Right ventricle myocardium superior (tissue), 1 donor: ENCODE measurements around the gene LRRC74A. TPM values are rescaled to one million over a fixed set of nuclear protein-coding genes. Genes with fewer than 3 reads are reported as not detected.

ENCODE experiments used
- ATAC-seq: fragments of 200-7000 bp; cut with Tn5 transposase; one replicate; pipeline ENCODE4 v1.9.1; 2020; ENCODE audit warnings: mild to moderate bottlenecking; ENCODE audit not compliant: poor library complexity
- DNase-seq: peaks from one replicate; pipeline ENCODE4 v3.0.0-alpha.2; 2020
- intact Hi-C: fragments of 100-400 bp; cut with DNase I; formaldehyde crosslinking; loops from one replicate; pipeline ENCODE4 v1.11.2; 2022
- total RNA-seq: library from RNA; stranded (reverse); fragmentation: NEBNext Ultra II Directional; extraction: Animal tissue kit (Norgen Biotek cat#: 25700); gene quantifications from one replicate; pipeline ENCODE4 v1.2.1, GENCODE V29; 2021
- donor health status: DM: no; HTN: yes; CAD: no; lungs with severe emphysema.

Gene LRRC74A
- total RNA-seq, 1 donor from 2014 or later = not detected

DNA sequence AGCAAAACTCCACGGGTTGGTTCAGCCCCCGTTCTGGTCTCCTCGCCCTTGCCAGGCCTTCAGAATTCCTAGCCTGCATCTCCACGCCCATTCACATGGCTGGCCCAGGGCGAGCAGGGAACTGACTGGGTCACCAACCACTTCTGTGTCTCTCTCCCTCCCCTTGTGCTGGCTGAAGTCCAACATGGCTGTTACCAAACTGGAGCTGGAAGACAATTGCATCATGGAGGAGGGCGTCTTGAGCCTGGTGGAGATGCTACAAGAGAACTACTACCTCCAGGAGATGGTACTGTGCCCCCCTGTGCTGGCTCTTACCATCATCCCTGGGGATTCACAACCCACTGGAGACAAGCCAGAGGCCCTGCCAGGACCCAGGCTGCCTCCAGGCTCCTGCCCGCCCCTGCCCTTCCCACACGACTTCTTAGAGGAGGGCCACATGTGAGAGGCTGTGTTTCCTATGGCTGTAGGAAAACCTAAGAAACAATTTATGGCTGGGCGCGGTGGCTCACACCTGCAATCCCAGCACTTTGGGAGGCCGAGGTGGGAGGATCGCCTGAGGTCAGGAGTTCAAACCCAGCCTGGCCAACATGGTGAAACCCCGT, 9.9 kb downstream of the LRRC74A start:
- intact Hi-C loops = no loop called here
- DNase-seq (peak; percentile 53), ATAC-seq (no peak)

DNA sequence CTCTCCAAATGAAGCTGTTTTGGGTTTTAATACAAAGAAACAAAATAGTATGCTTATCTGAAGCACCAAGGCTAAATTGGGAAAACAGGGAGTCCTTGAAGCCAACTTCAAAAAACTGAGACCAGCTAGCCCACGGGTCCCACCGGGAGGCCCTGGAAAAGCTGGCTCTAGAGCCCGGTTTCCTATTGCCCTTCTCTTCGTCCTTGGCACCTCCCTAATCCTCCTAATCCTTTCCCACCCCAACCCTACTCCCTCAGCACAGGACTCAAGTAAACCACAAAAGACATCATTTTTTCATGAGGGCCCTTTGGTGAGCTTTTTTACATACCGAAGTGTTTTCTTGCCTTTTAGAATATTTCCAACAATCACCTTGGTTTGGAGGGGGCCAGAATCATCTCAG, 11.3 kb downstream of the LRRC74A start:
- ATAC-seq (no peak), DNase-seq (no peak)
- intact Hi-C loops = no loop called here

DNA sequence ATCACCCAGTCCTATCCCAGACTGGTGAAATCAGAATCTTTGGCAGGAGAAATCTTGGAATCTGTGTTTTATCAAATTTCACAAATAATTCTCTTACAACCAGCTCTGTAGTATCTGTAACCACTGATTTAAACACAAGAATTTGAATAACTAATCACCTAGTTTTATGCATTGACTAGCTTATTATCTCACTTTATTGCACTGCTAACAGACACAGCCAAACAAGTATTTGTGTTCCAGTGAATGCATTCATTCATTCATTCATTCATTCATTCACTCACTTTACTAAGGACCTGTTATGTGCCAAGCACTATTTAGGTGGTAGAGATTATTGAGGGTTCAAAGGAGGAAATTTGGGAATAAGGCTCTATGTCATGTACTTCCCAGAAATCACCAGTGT, 16.2 kb downstream of the LRRC74A start:
- intact Hi-C loops = no loop called here
- no peak for DNase-seq
- no peak for ATAC-seq

DNA sequence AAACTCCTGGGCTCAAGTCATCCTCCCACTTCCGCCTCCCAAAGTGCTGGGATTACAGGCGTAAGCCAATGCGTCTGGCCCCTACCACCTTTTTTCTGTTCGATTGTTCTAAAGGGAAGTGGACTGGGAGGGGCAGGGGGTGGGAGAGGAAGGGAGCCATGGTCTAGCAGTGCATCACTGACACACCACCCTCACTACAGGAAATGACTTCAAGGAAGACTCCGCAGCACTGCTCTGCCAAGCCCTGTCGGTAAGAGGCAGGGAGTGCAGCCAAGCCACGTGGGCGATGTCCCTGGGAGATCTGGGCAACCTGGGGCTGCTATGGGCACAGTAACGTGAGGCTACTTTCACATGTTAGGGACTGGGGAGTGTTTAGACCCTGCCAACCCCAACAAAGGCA, 18.0 kb downstream of the LRRC74A start:
- DNase-seq = peak; percentile 85
- ATAC-seq = peak; percentile 87
- intact Hi-C loops = no loop called here

DNA sequence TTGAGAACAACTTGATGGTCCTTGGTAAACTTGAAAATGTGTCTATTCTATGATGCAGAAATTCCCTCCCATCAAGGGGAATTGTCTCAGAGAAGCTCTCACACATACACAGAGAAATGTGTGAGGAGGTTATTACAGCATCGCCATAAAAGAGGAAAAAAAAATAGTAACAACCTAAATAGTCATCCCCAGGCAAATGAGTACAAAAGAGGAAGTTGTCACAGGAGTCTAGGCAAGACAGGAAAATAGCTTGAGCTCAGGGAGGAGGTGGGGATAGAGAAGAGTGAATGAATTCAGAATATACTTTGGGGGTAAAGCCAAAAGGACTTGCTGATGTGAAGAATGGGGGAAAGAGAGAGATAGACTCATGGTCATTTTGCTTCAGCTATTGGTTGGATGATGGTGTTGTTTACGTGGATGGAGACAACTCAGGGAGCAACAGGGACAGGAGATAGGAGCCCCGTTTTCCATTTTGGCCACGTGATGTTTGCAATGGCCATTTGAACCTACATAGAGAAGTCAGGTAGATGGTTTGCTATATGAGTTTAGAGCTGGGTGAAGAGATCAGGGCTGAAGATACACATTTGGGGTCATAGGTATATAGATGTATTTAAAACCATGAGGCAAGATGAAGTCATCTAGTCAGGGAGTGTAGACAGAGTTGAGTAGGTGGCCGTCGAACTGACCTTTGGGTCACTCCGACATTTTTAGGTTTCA, 20.3 kb downstream of the LRRC74A start:
- no peak for ATAC-seq
- DNase-seq = no peak
- intact Hi-C loops = no loop called here

DNA sequence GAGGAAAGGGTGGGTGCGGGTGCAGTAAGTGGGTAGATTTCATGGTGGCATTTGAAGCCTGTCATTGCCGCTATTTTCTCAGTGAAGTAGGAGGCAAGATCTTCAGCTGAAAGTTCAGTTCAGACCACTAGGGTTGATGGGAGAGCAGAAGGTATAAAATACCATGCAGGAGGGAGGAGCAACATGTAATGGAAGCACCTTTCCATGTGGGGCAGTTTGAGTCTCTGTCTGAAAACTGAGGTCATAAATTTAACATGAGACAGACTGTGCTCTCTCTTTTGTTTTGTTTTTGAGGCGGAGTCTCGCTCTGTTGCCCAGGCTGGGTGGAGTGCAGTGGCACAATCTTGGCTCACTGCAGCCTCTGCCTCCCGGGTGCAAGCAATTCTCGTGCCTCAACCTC, 22.7 kb downstream of the LRRC74A start:
- intact Hi-C loops = no loop called here
- DNase-seq (no peak), ATAC-seq (no peak)

DNA sequence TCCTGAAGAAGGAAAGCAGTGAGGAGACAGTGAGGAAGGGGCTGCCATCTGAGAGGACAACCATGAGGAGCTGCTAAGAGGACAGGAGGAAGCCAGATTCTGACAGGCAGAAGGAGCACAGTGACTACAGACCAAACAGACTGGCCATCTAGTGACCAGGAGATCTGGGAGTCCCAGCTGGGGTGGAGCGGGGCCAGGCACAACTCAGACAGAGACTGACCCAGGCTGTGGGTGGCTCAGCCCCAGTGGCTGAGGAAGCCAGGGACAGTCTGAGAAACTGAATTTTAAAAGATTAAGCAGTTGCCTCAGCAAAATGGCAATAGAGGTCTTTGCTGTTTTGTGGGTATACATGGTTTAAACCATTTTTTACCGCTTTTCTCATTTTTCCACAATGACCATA, 28.9 kb downstream of the LRRC74A start:
- no peak for DNase-seq
- intact Hi-C loops = no loop called here
- no peak for ATAC-seq

DNA sequence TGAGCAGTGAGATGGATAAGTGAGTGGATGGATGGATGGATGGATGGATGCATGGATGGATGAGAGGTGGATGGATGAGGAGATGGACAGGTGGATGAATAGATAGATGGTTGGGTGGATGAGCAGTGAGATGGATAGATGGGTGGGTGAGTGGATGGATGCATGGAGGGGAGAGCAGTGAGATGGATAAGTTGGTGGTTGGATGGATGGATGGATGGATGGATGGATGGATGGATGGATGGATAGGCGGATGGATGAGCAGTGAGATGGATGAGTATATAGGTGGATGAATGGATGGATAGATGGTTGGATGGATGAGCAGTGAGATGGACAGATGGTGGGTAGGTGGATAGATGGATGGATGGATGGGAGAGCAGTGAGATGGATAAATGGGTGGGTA, 30.6 kb downstream of the LRRC74A start:
- ATAC-seq (no peak), DNase-seq (no peak)
- intact Hi-C loops = no loop called here

DNA sequence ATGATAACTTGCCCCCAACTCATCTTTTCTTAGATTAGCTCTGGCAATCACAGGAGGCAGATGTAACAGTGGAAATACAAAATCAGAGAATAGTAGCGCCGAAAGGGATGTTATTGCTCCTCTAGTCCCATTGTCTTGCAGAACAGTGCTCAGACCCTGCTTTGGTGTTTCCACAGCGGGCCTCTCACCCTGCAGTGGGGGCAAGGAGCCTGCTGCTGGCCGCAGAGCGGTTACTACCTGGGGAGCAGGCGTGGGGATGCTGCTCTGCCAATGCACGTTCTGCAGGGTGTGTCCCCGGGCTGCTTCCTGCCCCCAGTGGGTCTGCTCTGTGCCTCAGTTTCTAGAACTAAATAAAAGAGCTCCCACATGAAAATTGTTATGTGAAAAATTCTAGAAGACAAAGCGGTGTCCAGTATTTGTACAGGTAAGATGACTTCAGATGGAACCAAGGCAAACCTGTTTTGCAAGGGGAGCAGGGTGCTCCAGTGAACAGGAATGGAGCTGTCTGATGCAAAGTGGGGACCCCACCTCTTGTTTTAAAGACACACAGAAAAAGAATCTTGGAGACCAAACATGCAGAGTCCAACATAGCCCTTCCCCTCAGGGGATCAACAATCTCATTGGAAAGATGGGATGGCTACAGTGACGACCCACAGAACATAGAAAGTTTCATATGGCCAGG, 35.5 kb downstream of the LRRC74A start:
- no peak for DNase-seq
- intact Hi-C loops = no loop called here
- ATAC-seq = no peak

DNA sequence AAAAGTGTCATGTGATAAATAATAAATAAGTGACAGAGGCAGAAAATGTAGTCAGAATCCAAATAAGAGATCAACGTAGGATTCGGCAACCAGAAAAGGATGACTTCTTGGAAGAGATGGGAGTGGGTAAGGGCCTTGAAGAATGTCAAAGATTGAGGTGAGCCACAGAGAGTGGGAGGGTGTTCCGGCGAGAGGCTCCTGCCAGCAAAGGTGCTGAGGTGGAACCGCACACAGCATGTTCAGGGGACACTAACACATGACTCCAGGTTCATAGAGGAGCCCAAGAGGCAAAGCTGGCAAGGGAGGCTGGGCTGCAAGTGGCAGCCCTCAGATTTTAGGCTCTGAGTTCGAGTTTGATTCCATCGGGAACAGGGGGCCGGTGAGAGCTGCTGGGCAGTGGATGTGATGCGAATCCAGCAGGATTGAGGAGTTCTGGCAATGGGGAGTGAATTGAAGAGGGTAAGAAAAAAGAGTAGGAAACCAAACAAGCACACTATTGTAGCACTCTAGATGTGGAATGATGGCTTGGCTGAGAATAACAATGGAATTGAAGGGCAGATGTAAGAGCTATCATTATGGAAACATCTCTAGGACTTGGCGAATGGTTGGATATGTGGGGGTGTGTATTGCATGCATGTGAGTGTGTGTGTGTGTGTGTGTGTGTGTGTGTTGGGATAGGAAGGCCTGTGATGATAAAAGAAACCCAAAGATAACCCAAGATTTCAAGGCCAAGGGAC, 36.5 kb downstream of the LRRC74A start:
- DNase-seq (no peak), ATAC-seq (no peak)
- intact Hi-C loops = no loop called here

DNA sequence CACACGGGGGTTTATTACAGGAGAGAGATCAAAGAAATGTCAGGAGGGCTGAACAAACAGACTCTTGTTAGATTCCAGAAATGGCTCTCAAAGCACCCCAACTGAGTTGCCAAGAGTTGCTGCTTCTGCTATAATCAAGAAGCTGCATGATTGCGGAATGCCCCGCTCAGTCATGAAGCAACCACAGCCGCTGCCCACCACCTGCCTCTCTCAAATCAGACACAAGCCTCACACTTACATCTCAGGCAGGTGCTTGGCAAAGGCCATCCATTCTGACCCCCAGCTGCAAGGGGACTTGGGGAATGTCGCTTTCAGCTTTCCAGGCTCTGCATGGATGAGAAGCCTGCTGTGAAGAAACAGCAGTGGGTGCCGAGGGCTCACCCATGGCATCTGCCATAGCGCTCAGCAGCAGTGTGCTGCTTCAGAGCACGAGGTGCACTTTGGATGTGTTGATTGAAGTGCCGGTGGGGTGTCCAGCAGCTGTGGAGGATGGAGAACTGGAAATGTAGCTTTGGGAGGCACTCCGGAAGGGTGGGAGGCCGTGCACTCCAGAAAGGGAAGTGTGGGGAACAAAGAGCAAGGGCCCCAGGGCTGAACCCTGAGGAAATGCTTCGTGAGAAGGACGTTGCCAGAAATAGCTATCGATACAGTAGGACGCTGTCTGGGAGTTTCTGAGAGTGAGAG, 37.7 kb downstream of the LRRC74A start:
- ATAC-seq = peak; percentile 89
- intact Hi-C loops = no loop called here
- peak; percentile 78 for DNase-seq

DNA sequence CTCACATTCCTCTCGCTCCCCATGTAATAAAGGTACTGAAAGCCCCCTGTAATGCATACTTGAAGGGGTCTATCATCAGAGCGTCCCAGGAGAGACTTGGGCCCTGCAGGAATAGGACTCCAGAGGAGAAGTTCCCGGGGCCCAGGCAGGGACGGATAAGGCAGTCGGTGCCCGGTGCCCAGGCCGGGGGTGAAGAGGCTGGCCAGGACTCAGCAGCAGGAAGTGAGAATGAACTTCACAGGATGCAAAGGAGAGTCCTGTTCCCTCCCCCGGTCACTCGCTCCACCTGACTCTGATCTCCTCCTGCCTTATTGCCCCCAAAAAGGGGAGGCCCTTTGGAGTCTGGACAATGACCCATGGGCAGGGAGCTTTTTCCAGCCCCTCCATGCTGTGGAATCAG, 40.2 kb downstream of the LRRC74A start:
- no peak for ATAC-seq
- intact Hi-C loops = no loop called here
- DNase-seq = no peak

DNA sequence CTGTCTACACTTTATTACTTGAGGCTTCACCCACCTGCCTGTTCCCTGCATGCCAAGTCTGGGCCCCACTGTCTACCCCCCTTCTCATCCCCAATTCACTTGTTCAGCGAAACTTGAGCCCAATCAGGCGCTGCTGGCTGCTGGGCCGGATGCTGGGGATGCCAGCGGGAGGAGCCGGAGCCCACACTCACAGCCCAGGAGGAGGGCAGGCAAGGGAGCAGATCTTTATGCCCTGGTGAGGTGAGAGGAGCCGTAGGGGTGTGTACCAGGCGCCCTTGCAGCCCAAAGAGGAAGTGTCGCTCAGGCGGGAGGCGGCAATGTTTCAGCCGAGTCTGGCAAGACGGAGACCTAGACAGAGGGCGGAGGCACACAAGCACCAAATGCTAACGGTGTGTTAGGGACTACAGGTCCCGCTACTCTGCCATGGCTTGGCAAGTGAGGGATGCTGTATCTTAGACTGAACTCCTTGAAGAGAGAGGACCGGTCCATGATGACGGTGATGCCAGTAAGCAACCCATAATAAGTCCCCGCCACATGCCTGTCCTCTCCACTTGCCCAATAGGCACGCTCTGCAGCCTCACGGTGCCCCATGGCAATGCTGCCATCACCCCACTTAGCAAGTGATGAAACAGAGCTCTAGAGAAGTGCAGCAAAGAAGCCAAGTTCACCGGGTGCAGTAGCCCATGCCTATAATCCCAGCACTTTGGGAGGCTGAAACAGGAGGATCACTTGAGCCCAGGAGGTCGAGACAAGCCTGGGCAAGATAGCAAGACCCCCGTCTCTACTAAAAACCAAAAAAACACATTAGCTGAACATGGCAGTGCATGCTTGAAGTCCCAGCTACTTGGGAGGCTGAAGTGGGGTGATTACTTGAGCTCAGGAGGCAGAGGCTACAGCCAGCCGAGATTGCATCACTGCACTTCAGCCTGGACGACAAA, 41.6 kb downstream of the LRRC74A start:
- intact Hi-C loops = no loop called here
- peak; percentile 30 for ATAC-seq
- DNase-seq = peak; percentile 71

DNA sequence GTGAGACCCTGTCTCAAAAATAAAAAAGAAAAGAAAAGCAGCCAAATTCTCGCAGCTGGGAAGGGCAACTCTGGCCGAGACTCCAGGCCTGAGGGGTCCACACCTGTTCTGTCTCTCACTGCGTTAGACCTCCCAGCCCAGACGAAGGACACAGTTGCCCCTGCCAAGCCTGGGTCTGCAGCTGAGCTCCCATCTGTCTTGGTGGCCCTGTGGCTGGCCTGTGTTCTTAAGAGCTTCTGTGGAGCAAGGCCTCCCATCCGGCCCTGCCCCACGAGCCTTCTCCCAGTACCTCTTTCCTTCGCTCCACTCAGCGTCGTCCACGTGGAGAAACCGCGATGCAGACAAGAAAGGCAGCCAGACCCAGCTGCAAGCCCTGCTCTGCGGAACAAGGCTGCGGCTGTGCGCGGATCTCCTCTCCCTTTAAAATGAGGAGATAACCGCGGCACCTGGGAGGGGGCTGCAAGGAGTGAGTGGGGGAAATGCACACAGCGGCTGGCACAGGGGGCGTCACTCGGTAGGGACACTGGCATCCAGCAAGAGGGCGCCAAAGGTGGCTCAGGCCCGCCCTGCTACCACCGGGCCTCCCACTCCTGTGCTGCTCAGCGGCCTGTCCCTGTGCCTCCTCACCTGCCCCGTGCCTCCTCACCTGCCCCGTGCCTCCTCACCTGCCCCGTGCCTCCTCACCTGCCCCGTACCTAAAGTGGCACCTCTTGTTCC, 42.4 kb downstream of the LRRC74A start:
- no peak for DNase-seq
- ATAC-seq = no peak
- intact Hi-C loops = no loop called here

DNA sequence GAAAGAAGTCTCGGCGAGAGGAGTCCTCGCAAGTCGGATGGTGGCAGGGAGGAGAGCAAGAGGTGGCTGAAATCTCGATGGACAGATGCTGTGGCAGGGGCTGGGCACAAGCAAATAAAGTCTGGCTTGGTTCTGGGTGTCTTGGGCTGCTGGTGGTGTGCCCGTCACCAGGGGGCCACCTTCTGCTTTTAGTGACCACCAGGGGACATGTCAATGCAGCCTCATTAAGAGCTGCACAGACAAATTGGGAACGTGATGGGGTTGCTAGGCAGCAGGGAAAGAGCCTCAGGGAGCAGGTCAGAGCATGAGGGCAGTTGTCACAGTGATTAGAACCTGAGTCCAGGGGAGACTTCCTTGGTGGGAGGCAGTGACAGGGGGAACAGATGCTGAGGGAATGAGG, 44.0 kb downstream of the LRRC74A start:
- DNase-seq = no peak
- intact Hi-C loops = loop anchor here (10.0 kb wide), 1 partner anchor 445 kb away; no protein-coding TSS in a partner anchor

DNA sequence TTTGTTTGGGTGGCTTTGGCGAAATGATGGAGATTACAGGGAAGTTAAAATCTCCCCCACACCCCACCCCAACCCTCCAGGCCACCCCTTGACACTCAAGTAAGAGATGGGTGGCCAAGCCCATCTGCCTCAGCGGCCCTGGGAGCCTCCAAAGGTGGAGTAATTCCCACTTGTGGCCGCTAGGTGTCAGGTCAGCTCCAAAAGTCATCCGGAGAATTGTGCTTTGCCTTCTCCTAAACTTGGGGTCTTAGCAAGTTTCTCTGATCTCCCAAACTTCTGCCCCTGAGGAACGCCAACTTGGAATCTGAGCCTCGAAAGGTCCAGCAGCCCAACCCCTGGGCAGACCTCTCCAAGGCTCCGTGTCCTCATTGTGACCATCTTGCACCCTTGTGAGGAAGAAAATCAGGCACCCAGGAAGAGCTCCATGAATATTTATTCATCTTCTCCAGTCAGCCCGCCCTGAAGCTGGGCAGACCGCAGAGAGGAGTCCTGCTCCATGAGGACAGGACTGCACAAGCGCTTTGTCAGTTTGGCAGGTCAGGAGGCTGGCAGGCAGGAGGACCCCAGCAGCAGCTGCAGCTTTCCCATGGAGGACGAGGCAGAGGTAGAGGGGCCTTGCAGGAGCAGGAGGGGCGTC, 46.7 kb downstream of the LRRC74A start:
- intact Hi-C loops = loop anchor here (10.0 kb wide), 1 partner anchor 442 kb away; no protein-coding TSS in a partner anchor
- ATAC-seq (peak; percentile 54), DNase-seq (peak; percentile 69)

More for the DNA sequence above, 44.0 kb downstream of the LRRC74A start:
- ATAC-seq = no peak

DNA sequence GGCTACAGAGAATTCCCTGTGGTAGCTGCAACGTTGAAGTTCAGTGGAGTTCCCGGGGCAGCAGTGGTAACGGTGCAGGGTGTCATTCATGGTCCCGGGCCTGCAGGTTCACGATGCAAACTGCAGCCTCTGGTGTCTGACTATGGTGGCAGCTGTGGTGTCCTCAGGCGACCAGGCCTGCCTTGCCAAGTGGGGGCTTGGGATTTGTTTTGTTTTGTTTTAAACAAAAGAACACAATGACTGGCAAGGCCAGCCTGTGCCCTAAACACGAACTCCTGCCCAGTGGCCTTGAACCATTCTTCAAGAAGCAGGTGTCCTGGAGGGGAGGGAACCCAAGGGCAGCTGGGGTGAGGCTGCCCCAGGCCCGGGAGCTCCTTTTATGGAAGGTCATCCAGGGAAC, 48.5 kb downstream of the LRRC74A start:
- intact Hi-C loops = loop anchor here (2.0 to 10.0 kb wide), 4 partner anchors 38 to 440 kb away; no protein-coding TSS in a partner anchor
- DNase-seq (no peak), ATAC-seq (no peak)
